HepG2 (cell line): ENCODE data around the gene ZNF341. TPM values are rescaled to one million over a fixed set of nuclear protein-coding genes. Genes with fewer than 3 reads are reported as not detected.

Source experiments
- ATF2 ChIP-seq: sonication (generic); formaldehyde crosslinking; IDR thresholded peaks from 2 replicates; pipeline ENCODE4 v1.4.0; 2020; ENCODE audit warnings: missing genetic modification reagents
- DNMT1 ChIP-seq: sonication (generic); formaldehyde crosslinking; IDR thresholded peaks from 2 replicates; pipeline ENCODE4 v1.5.1; 2020; ENCODE audit warnings: mild to moderate bottlenecking, missing genetic modification reagents
- HMGXB4 ChIP-seq, 2 experiments: sonication (generic) in 1 of 2; formaldehyde crosslinking in 1 of 2; IDR thresholded peaks; 2 replicates each; pipeline versions ENCODE4 v1.4.0 to v1.6.1; 2018 to 2020; ENCODE audit warnings: missing genetic modification reagents in 2 of 2, borderline replicate concordance in 1 of 2, low read depth in 1 of 2, mild to moderate bottlenecking in 1 of 2, missing biosample characterization in 1 of 2
- HNF1B ChIP-seq: sonication (generic); formaldehyde crosslinking; IDR thresholded peaks from 2 replicates; pipeline ENCODE4 v1.5.1; 2020; ENCODE audit warnings: mild to moderate bottlenecking, moderate library complexity, missing genetic modification reagents
- MAFK ChIP-seq, 2 experiments: IDR thresholded peaks in 1 of 2; conservative IDR thresholded peaks in 1 of 2; 2 replicates each; pipeline ENCODE4 v1.6.1; 2011; ENCODE audit warnings: improper control_type of control experiment in 2 of 2, low read length in 2 of 2
- PRDM15 ChIP-seq: sonication (generic); formaldehyde crosslinking; IDR thresholded peaks from 2 replicates; pipeline ENCODE4 v1.4.0; 2020; ENCODE audit warnings: missing genetic modification reagents
- THRA ChIP-seq: sonication (generic); formaldehyde crosslinking; IDR thresholded peaks from 2 replicates; pipeline ENCODE4 v1.4.0; 2020; ENCODE audit warnings: missing genetic modification reagents, borderline replicate concordance
- ZNF280B ChIP-seq: sonication (generic); formaldehyde crosslinking; IDR thresholded peaks from 2 replicates; pipeline ENCODE4 v1.5.0; 2020; ENCODE audit warnings: missing genetic modification reagents, mild to moderate bottlenecking, borderline replicate concordance
- polyA plus RNA-seq, 8 experiments: library from polyadenylated mRNA; depleted of rRNA in 3 of 8; stranded (reverse) in 7 of 8; unstranded in 1 of 8; fragments of >200 nt; fragmentation: Illumina TruSeq in 4 of 8; extraction: Trizol in 4 of 8; gene quantifications; 2 replicates each; pipeline versions ENCODE4 v1.2.1 to v1.2.3, GENCODE V29; 2011 to 2016; ENCODE audit warnings: low read depth in 4 of 8, missing spikeins in 1 of 8, mixed read lengths in 1 of 8; ENCODE audit not compliant: insufficient read depth in 1 of 8
- total RNA-seq, 5 experiments: library from RNA; depleted of rRNA; stranded (reverse); fragments of >200 nt; fragmentation: Illumina TruSeq; extraction: Trizol; gene quantifications; 2 replicates each; pipeline ENCODE4 v1.2.3, GENCODE V29; 2016; ENCODE audit warnings: low read depth in 1 of 5

Gene ZNF341
- total and polyA plus RNA-seq, 2 of the 13 experiments (the other 11 are each of a cell fraction or from before 2014, with no cell fraction given): 1.1 to 2.2 TPM

GRCh38 chr20:33713865-33714367 is 17.9 kb upstream of the ZNF341 start (continued):
- TF ChIP-seq ATF2 (CRISPR knock-in tag) (no peak), MAFK (conservative IDR thresholded peaks at IDR 0.05 in 1 of 2, IDR thresholded peaks at IDR 0.05 in 1 of 2; ENCODE audit: low read length in 2 of 2) (no peak), PRDM15 (CRISPR knock-in tag) (no peak), DNMT1 (CRISPR knock-in tag) (peak; percentile 46; the same call in 1 of the 2 replicates), ZNF280B (CRISPR knock-in tag) (no peak), HNF1B (no peak), HMGXB4 (CRISPR knock-in tag; IDR thresholded peaks at IDR 0.05; ENCODE audit: borderline replicate concordance in 1 of 2, low read depth in 1 of 2) (no peak), THRA (CRISPR knock-in tag) (peak; percentile 61; the same call in 1 of the 2 replicates)
